Measurements from ENCODE around the gene PTCD1. TPM values are rescaled to one million over a fixed set of nuclear protein-coding genes. Genes with fewer than 3 reads are reported as not detected.
A peak's percentile ranks its signal among the peaks of the same experiment; 100 is the strongest.
"Not testable (repeated sequence)": the region's sequence is repeated elsewhere in the genome, so short reads cannot be mapped to it uniquely, and the experiment has no call there.

Gene PTCD1
- total and polyA plus RNA-seq, 4 donors: 2.8 to 6.8 (median 3.9) TPM

DNA sequence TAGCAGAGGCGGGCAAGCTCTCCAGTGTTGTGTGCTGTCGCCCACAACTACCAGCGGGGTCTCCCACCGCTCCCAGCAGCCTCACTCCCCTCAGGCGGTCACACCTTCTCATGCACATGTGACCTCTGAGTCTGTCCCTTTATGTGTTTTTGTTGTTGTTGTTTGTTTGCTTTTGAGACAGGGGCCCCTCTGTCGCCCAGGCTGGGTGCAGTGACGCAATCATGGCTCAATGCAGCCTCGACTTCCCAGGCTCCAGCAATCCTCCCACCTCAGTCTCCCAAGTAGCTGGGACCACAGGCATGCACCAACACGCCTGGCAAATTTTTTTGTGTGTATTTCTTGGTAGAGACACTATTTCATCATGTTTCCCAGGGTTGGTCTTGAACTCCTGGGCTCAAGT, 1.6 kb upstream of the PTCD1 start:
- DNase-seq (no peak), ATAC-seq (ENCODE audit: insufficient read depth, low FRiP score) (no peak)
- H3K4me3 ChIP-seq: no peak overlapping the region
- H3K36me3 ChIP-seq (ENCODE audit: control insufficient read depth in 4 of 4, insufficient read depth in 4 of 4, low read length in 4 of 4): peaks cover 4 to 21% (median 9%) of the 10 kb centered on the region in 4 donors
- H3K4me1 ChIP-seq (ENCODE audit: control insufficient read depth in 5 of 5, insufficient read depth in 5 of 5, low read length in 5 of 5): peaks cover 4 to 12% (median 9%) of the 10 kb centered on the region in 5 donors
- WGBS, 2 donors: 72 to 83% methylated on average over 9 of the region's 9 CpGs
- H3K9ac ChIP-seq (ENCODE audit: insufficient read depth in 1 of 2, low read length in 2 of 2): peak overlapping the region in 1 of 2 donors; percentile 81
- H3K27me3 ChIP-seq (ENCODE audit: control insufficient read depth in 3 of 3, insufficient read depth in 3 of 3, low read length in 2 of 3): no peaks in the 10 kb centered on the region
- H3K27ac ChIP-seq (ENCODE audit: low read depth in 1 of 2, low read length in 1 of 2): no peak overlapping the region
- no peaks in the 10 kb centered on the region for H3K9me3 ChIP-seq (ENCODE audit: control insufficient read depth in 4 of 4, insufficient read depth in 3 of 4, low read length in 3 of 4)
- TF ChIP-seq, protein P1, sequence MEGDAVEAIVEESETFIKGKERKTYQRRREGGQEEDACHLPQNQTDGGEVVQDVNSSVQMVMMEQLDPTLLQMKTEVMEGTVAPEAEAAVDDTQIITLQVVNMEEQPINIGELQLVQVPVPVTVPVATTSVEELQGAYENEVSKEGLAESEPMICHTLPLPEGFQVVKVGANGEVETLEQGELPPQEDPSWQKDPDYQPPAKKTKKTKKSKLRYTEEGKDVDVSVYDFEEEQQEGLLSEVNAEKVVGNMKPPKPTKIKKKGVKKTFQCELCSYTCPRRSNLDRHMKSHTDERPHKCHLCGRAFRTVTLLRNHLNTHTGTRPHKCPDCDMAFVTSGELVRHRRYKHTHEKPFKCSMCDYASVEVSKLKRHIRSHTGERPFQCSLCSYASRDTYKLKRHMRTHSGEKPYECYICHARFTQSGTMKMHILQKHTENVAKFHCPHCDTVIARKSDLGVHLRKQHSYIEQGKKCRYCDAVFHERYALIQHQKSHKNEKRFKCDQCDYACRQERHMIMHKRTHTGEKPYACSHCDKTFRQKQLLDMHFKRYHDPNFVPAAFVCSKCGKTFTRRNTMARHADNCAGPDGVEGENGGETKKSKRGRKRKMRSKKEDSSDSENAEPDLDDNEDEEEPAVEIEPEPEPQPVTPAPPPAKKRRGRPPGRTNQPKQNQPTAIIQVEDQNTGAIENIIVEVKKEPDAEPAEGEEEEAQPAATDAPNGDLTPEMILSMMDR (IDR thresholded peaks at IDR 0.05; ENCODE audit: control extremely low read depth, extremely low read depth): no peak

GRCh38 chr7:99437946-99438572, 539 bp downstream of the PTCD1 start:
- no peak for ATAC-seq (ENCODE audit: insufficient read depth, low FRiP score)
- H3K9me3 ChIP-seq (ENCODE audit: control insufficient read depth in 4 of 4, insufficient read depth in 3 of 4, low read length in 3 of 4): no peaks in the 10 kb centered on the region

DNA sequence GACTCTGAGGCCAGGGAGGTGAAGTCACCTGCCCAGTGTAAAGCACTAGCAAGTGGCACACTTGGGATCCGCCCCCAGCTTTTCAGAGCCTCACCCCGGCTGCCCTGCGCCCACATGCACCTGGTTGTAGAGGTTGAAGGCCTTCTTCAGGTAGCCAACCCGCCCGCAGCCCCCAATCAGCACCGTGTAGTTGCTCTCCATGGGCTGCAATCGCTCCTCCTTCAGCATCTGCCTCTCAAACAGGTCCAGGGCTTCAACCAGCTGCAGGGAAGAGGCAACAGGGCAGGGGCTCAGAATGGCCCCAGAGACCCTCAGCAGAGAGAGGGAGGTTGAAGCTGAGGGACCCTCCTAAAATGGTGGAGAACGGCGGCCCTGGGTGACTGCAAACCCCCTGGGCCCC, 5.4 kb downstream of the PTCD1 start:
- no peak for ATAC-seq (ENCODE audit: insufficient read depth, low FRiP score)
- Histone ChIP-seq H3K9me3 (ENCODE audit: control insufficient read depth in 4 of 4, insufficient read depth in 3 of 4, low read length in 3 of 4) (no peaks in the 10 kb centered on the region), H3K9ac (ENCODE audit: insufficient read depth in 1 of 2, low read length in 2 of 2) (no peak overlapping the region), H3K27ac (ENCODE audit: low read depth in 1 of 2, low read length in 1 of 2) (no peak overlapping the region), H3K36me3 (ENCODE audit: control insufficient read depth in 4 of 4, insufficient read depth in 4 of 4, low read length in 4 of 4) (peaks cover 12 to 46% (median 15%) of the 10 kb centered on the region in 4 donors), H3K27me3 (ENCODE audit: control insufficient read depth in 3 of 3, insufficient read depth in 3 of 3, low read length in 2 of 3) (no peaks in the 10 kb centered on the region), H3K4me1 (ENCODE audit: control insufficient read depth in 5 of 5, insufficient read depth in 5 of 5, low read length in 5 of 5) (peaks cover 3 to 7% (median 5%) of the 10 kb centered on the region in 5 donors), H3K4me3 (no peak overlapping the region)
- TF ChIP-seq, protein P1 (IDR thresholded peaks at IDR 0.05; ENCODE audit: control extremely low read depth, extremely low read depth): no peak
- no peak for DNase-seq
- WGBS, 2 donors: 94 to 95% methylated on average over 9 of the region's 9 CpGs

More at GRCh38 chr7:99437946-99438572, 539 bp downstream of the PTCD1 start:
- Histone ChIP-seq H3K36me3 (ENCODE audit: control insufficient read depth in 4 of 4, insufficient read depth in 4 of 4, low read length in 4 of 4) (peaks cover 1 to 16% (median 6%) of the 10 kb centered on the region in 4 donors), H3K9ac (ENCODE audit: insufficient read depth in 1 of 2, low read length in 2 of 2) (peak overlapping the region; percentile 63 to 68), H3K4me3 (peak overlapping the region; percentile 72), H3K27ac (ENCODE audit: low read depth in 1 of 2, low read length in 1 of 2) (peak overlapping the region; percentile 73 to 85), H3K27me3 (ENCODE audit: control insufficient read depth in 3 of 3, insufficient read depth in 3 of 3, low read length in 2 of 3) (no peaks in the 10 kb centered on the region), H3K4me1 (ENCODE audit: control insufficient read depth in 5 of 5, insufficient read depth in 5 of 5, low read length in 5 of 5) (peaks cover 4 to 12% (median 9%) of the 10 kb centered on the region in 5 donors)
- no peak for DNase-seq
- 23 to 24% methylated on average over 20 of the region's 20 CpGs for WGBS, 2 donors
- TF ChIP-seq, protein P1 (IDR thresholded peaks at IDR 0.05; ENCODE audit: control extremely low read depth, extremely low read depth): no peak

- H3K27ac ChIP-seq (ENCODE audit: low read depth in 1 of 2, low read length in 1 of 2); H3K9ac ChIP-seq (ENCODE audit: insufficient read depth in 1 of 2, low read length in 2 of 2); H3K27me3 ChIP-seq (ENCODE audit: control insufficient read depth in 3 of 3, insufficient read depth in 3 of 3, low read length in 2 of 3); H3K9me3 ChIP-seq (ENCODE audit: control insufficient read depth in 4 of 4, insufficient read depth in 3 of 4, low read length in 3 of 4); ATAC-seq (ENCODE audit: insufficient read depth, low FRiP score); H3K4me3 ChIP-seq; H3K4me1 ChIP-seq (ENCODE audit: control insufficient read depth in 5 of 5, insufficient read depth in 5 of 5, low read length in 5 of 5): not testable (repeated sequence)
- DNase-seq: peak in 1 of 3 donors; percentile 21
- peaks cover 12 to 46% (median 15%) of the 10 kb centered on the region in 4 donors for H3K36me3 ChIP-seq (ENCODE audit: control insufficient read depth in 4 of 4, insufficient read depth in 4 of 4, low read length in 4 of 4)
- 85 to 88% methylated on average over 13 of the region's 13 CpGs for WGBS, 2 donors
Measured at GRCh38 chr7:99431756-99432540, 6.7 kb downstream of the PTCD1 start.

Measured in lung (tissue), 12 donors.